ENCODE measurements around the gene PCDHGB3.

GRCh38 chr5:141359790-141360426 is 10.1 kb upstream of the PCDHGB3 start, which contains the start of gene PCDHGB2:
- TF ChIP-seq, protein P1, sequence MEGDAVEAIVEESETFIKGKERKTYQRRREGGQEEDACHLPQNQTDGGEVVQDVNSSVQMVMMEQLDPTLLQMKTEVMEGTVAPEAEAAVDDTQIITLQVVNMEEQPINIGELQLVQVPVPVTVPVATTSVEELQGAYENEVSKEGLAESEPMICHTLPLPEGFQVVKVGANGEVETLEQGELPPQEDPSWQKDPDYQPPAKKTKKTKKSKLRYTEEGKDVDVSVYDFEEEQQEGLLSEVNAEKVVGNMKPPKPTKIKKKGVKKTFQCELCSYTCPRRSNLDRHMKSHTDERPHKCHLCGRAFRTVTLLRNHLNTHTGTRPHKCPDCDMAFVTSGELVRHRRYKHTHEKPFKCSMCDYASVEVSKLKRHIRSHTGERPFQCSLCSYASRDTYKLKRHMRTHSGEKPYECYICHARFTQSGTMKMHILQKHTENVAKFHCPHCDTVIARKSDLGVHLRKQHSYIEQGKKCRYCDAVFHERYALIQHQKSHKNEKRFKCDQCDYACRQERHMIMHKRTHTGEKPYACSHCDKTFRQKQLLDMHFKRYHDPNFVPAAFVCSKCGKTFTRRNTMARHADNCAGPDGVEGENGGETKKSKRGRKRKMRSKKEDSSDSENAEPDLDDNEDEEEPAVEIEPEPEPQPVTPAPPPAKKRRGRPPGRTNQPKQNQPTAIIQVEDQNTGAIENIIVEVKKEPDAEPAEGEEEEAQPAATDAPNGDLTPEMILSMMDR (IDR thresholded peaks at IDR 0.05) = no peak
- no peak for TF ChIP-seq POLR2AphosphoS5 (IDR thresholded peaks at IDR 0.05)
- no peak for TF ChIP-seq EP300 (IDR thresholded peaks at IDR 0.05)
